OCI-LY3 (cell line): Measurements from ENCODE around the gene ZMIZ1.

ENCODE experiments used
- EZH2phosphoT487 ChIP-seq: fragments of 200-600 bp; shearing (Covaris generic); IDR thresholded peaks from 2 replicates; pipeline ENCODE4 v1.6.1; 2018; ENCODE audit warnings: antibody characterized with exemption, mixed run types, low read depth
- TF ChIP-seq, protein P1 (sequence below): fragments of 200-600, 300-600 bp; sonication (generic); IDR thresholded peaks from 2 replicates; pipeline ENCODE4 v1.5.1; 2014; ENCODE audit warnings: antibody characterized with exemption, low read length, low read depth

DNA sequence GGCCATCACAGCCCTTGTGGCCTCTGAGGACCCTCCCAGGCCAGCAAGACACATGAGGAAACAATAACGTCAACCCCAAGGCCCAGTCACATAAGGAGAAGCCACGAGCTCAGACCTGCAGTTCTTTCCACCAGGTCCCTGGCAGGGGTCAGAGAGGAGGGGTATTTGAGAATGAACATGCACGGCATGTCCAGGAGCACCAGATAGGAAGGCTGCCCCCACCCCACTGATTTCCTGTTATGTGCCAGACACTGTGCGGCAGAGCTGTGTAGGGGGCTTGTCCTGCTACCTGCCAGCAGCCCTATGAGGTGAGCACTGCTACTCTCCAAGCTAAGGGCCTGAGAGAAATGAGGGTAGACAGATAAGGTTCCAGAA lies 40.7 kb upstream of the ZMIZ1 start:
- TF ChIP-seq, protein P1, sequence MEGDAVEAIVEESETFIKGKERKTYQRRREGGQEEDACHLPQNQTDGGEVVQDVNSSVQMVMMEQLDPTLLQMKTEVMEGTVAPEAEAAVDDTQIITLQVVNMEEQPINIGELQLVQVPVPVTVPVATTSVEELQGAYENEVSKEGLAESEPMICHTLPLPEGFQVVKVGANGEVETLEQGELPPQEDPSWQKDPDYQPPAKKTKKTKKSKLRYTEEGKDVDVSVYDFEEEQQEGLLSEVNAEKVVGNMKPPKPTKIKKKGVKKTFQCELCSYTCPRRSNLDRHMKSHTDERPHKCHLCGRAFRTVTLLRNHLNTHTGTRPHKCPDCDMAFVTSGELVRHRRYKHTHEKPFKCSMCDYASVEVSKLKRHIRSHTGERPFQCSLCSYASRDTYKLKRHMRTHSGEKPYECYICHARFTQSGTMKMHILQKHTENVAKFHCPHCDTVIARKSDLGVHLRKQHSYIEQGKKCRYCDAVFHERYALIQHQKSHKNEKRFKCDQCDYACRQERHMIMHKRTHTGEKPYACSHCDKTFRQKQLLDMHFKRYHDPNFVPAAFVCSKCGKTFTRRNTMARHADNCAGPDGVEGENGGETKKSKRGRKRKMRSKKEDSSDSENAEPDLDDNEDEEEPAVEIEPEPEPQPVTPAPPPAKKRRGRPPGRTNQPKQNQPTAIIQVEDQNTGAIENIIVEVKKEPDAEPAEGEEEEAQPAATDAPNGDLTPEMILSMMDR, result no peak
- TF ChIP-seq EZH2phosphoT487, result no peak
